IMR-90 (cell line): ENCODE results near the gene ALKBH2.

ENCODE experiments used
- BHLHE40 ChIP-seq: fragments of 150-350 bp; IDR thresholded peaks from 2 replicates; pipeline ENCODE4 v1.6.1; 2016; ENCODE audit warnings: mild to moderate bottlenecking, low read depth, low read length
- CHD1 ChIP-seq: IDR thresholded peaks from 2 replicates; pipeline ENCODE4 v1.6.1; 2012; ENCODE audit warnings: low read depth, low read length, improper control_type of control experiment
- CTCF ChIP-seq: conservative IDR thresholded peaks from 2 replicates; pipeline ENCODE4 v1.5.1; 2012; ENCODE audit warnings: mild to moderate bottlenecking, low read depth, low read length, improper control_type of control experiment
- ELK1 ChIP-seq: fragments of 150-350 bp; IDR thresholded peaks from 2 replicates; pipeline ENCODE4 v1.6.1; 2016; ENCODE audit warnings: low read depth, mild to moderate bottlenecking, low read length, moderate library complexity, borderline replicate concordance
- MXI1 ChIP-seq: IDR thresholded peaks from 2 replicates; pipeline ENCODE4 v1.6.1; 2012; ENCODE audit warnings: low read depth, mild to moderate bottlenecking, low read length, moderate library complexity, borderline replicate concordance
- POLR2A ChIP-seq: IDR thresholded peaks from 2 replicates; pipeline ENCODE4 v1.6.1; 2012; ENCODE audit warnings: mild to moderate bottlenecking, low read depth, low read length
- RFX5 ChIP-seq: IDR thresholded peaks from 2 replicates; pipeline ENCODE4 v1.8.0; 2012; ENCODE audit warnings: low read depth, mild to moderate bottlenecking, low read length, moderate library complexity

- TF ChIP-seq ELK1 = no peak
- no peak for TF ChIP-seq CTCF
- no peak for TF ChIP-seq RFX5
- TF ChIP-seq CHD1 = no peak
- TF ChIP-seq MXI1 = no peak
- TF ChIP-seq POLR2A = no peak
- TF ChIP-seq BHLHE40 = no peak
Measured at GRCh38 chr12:109116611-109116949, 23.3 kb upstream of the ALKBH2 start.
